HG03565 (cell line): ENCODE results near the gene SAP25.

Experiments
- ATAC-seq: cut with Tn5 transposase; IDR thresholded peaks from one replicate; pipeline ENCODE4 v1.9.1; 2021; ENCODE audit warnings: mild to moderate bottlenecking, moderate library complexity; ENCODE audit not compliant: unreplicated experiment

The SAP25 gene

GRCh38 chr7:100573691-100574361 lies at the start of gene SAP25:
TSS of gene SAP25 (minus strand) at chr7:100573900. CDS start at chr7:100573742, 158 bp downstream.
- no peak for ATAC-seq

- no peak for ATAC-seq
Measured at GRCh38 chr7:100621554-100621953, 47.9 kb upstream of the SAP25 start.

- ATAC-seq = no peak
Measured at GRCh38 chr7:100620804-100621203, 47.1 kb upstream of the SAP25 start.

GRCh38 chr7:100620239-100620638 lies 46.5 kb upstream of the SAP25 start:
- ATAC-seq = no peak

GRCh38 chr7:100614308-100614861 lies 40.7 kb upstream of the SAP25 start:
- ATAC-seq = no peak

- ATAC-seq = no peak
Measured at GRCh38 chr7:100613412-100614175, 39.9 kb upstream of the SAP25 start.

- no peak for ATAC-seq
Measured at GRCh38 chr7:100612730-100613390, 39.2 kb upstream of the SAP25 start.

- ATAC-seq = peak; percentile 85
Measured at GRCh38 chr7:100611983-100612729, 38.5 kb upstream of the SAP25 start, which contains the start of gene MOSPD3. TSS of gene MOSPD3 (plus strand) at chr7:100612540. CDS start at chr7:100612792, 252 bp downstream.

- no peak for ATAC-seq
Measured at GRCh38 chr7:100609958-100610357, 36.3 kb upstream of the SAP25 start.

- ATAC-seq = no peak
Measured at GRCh38 chr7:100607111-100607510, 33.4 kb upstream of the SAP25 start.

- no peak for ATAC-seq
Measured at GRCh38 chr7:100606313-100606712, 32.6 kb upstream of the SAP25 start.

GRCh38 chr7:100604976-100605911 lies 31.5 kb upstream of the SAP25 start:
- no peak for ATAC-seq

GRCh38 chr7:100604028-100604975 lies 30.6 kb upstream of the SAP25 start:
- ATAC-seq = no peak

- no peak for ATAC-seq
Measured at GRCh38 chr7:100603726-100604027, 30.0 kb upstream of the SAP25 start.

- ATAC-seq = no peak
Measured at GRCh38 chr7:100602889-100603725, 29.4 kb upstream of the SAP25 start.

GRCh38 chr7:100600730-100601038 lies 27.0 kb upstream of the SAP25 start:
- no peak for ATAC-seq

GRCh38 chr7:100599911-100600729 lies 26.4 kb upstream of the SAP25 start:
- no peak for ATAC-seq
